Small intestine (tissue), 7 donors: ENCODE results near the gene RASGEF1C. TPM values are rescaled to one million over a fixed set of nuclear protein-coding genes. Genes with fewer than 3 reads are reported as not detected.

Source experiments
- DNase-seq, 2 donors: peaks; one replicate each; pipeline versions ENCODE4 v3.0.0 to v3.0.0-alpha.2; 2013
- FAIRE-seq: peaks from 2 replicates; lab custom pipeline; 2012; peaks lifted over from hg19 to GRCh38; lab: Jason Lieb, UNC
- H3K27ac ChIP-seq, 3 donors: one replicate each; pipeline ENCODE4 v1.5.1; 2013; ENCODE audit warnings: low read length in 2 of 3, mild to moderate bottlenecking in 2 of 3, control low read depth in 1 of 3, inconsistent platforms in 1 of 3, low read depth in 1 of 3, moderate library complexity in 1 of 3
- H3K27me3 ChIP-seq, 3 donors: one replicate each; pipeline ENCODE4 v1.6.1; 2013; ENCODE audit warnings: low read length in 3 of 3, inconsistent platforms in 1 of 3; ENCODE audit not compliant: control insufficient read depth in 3 of 3, insufficient read depth in 3 of 3
- H3K36me3 ChIP-seq, 3 donors: one replicate each; pipeline ENCODE4 v1.6.1; 2013; ENCODE audit warnings: low read length in 3 of 3, inconsistent platforms in 1 of 3, low read depth in 1 of 3, mild to moderate bottlenecking in 1 of 3, moderate library complexity in 1 of 3; ENCODE audit not compliant: control insufficient read depth in 3 of 3, insufficient read depth in 2 of 3
- H3K4me1 ChIP-seq, 3 donors: one replicate each; pipeline ENCODE4 v1.6.1; 2013; ENCODE audit warnings: low read length in 2 of 3, inconsistent platforms in 1 of 3, low read depth in 1 of 3, mild to moderate bottlenecking in 1 of 3, moderate library complexity in 1 of 3; ENCODE audit not compliant: control insufficient read depth in 3 of 3, insufficient read depth in 2 of 3
- H3K4me3 ChIP-seq, 3 donors: one replicate each; pipeline ENCODE4 v1.5.1; 2013; ENCODE audit warnings: low read length in 3 of 3, control low read depth in 1 of 3, inconsistent platforms in 1 of 3, low read depth in 1 of 3, mild to moderate bottlenecking in 1 of 3, moderate library complexity in 1 of 3
- H3K9me3 ChIP-seq, 2 donors: one replicate each; pipeline ENCODE4 v1.6.1; 2013; ENCODE audit warnings: low read depth in 1 of 2, low read length in 1 of 2; ENCODE audit not compliant: control insufficient read depth in 2 of 2, insufficient read depth in 1 of 2
- WGBS, 3 donors: extraction: QIAGEN DNeasy Blood & Tissue Kit; methylation state at CpG; one replicate each; pipeline ENCODE4 v1.1.7; 2013; 5-methylcytosine and 5-hydroxymethylcytosine counted together
- polyA plus RNA-seq, 4 donors: library from polyadenylated mRNA; stranded (reverse) in 3 of 4; unstranded in 1 of 4; fragments of 200-250 nt in 3 of 4; fragments of 120-200 nt in 1 of 4; gene quantifications; one replicate each; pipeline versions ENCODE4 v1.2.1 to v1.2.3, GENCODE V29; 2013
- donor health status: healthy with polysubstance abuse.
- donor health status: control.
- donor health status: control.
- donor health status: Bipolar disorder and iron deficiency.
- donor health status: healthy.

Gene RASGEF1C
- polyA plus RNA-seq, 4 donors, result 0.37 to 0.54 (median 0.40) TPM; not detected in 1

DNA sequence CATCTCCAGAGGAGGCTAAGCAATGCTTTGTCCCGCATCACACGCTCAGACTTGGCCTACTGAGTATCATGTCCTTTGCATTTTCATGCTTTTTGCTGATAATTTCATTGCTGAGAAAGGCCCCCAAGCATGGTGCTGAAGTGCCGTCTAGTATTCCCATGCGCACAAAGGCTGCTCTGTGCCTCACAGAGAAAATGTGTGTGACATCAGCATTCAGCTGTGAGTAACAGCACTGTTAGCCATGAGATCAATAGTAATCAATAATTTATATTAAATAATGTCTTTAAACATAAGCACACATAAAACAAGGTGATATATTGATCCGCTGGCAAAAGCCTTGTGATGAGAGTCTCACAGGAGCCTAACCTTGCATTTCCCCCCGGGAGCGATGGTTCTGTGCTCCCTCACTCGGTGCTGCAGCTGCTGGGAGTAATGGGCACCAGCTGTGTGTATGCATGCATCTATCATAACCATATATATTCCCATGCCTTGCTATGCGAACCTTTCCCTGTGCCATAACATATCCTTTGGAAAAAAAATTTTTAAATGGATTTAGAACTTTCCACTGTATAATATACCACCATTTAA is 87.1 kb downstream of the RASGEF1C start:
- no peak for FAIRE-seq
- Histone ChIP-seq H3K9me3 (no peaks in the 10 kb centered on the region), H3K4me3 (no peak overlapping the region), H3K27me3 (peaks cover 0 to 5% (median 0%) of the 10 kb centered on the region in 3 donors), H3K36me3 (no peaks in the 10 kb centered on the region), H3K4me1 (no peaks in the 10 kb centered on the region), H3K27ac (no peak overlapping the region)
- no peak for DNase-seq
- 85 to 88% (median 87%) methylated on average over 9 of the region's 9 CpGs for WGBS, 3 donors

DNA sequence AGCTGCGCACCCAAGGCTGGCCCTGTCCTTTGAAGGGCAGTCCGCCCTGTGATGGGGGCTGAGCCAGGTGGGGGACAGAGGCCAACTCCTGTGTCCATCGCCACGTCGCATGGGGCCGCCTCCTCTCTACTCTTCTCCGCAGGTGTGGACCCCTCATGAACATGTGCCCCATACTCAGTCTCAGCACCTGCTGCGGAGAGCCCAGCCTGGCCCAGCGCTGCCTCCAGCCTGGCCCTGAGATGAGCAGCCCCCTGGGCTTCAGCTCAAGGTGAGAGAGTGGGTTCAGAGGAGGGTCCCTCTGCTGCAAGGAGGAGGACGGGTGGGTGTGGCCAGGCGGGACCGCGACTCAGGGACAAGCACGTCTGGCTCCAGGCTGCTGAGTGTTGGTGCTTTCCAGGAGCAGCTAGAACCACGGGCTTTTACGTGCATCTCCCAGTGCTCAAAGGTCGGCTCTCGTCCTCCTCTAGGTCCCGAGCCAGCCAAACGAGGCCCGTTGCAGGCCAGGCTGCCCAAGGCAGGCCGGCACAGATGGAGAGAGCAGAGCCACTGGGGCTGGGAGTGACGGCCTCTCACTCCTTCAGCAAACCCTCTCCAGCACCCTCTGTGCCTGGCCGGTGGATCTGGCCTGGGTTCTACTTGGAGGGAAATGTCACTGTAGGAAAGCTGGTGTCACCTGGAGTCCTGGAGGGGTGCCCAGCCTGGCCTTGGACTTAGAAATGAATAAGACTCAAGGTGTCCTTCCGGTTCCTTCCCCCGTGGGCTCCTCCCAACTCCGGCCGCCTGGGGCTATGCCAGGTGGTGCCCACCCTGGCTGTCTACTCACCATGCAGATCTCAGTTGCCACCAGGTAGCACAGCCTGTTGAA is 88.5 kb downstream of the RASGEF1C start:
- no peak for DNase-seq

DNA sequence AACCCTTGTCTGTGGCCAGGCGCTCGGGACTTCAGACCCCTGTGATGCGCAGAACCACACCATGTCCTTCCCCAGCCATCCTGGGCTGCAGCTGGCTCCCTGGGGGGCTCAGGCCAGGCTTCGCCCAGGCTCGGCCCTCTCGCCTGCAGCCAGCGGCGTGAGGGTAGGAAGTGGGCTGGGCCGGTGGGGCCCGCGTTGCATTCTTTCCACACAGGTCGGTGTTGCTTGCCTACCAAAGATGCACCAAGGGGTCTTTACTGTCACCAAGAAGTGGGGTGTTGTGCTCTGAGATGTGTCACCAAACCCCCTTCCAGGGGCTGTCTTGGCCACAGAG is 89.1 kb downstream of the RASGEF1C start:
- no peaks in the 10 kb centered on the region for H3K9me3 ChIP-seq
- DNase-seq (no peak), FAIRE-seq (no peak)
- WGBS, 3 donors, result 89 to 92% (median 89%) methylated on average over 12 of the region's 12 CpGs
- H3K4me3 ChIP-seq, result no peak overlapping the region
- H3K27ac ChIP-seq, result no peak overlapping the region
- no peaks in the 10 kb centered on the region for H3K36me3 ChIP-seq
- H3K27me3 ChIP-seq, result peaks cover 0 to 3% (median 0%) of the 10 kb centered on the region in 3 donors
- no peaks in the 10 kb centered on the region for H3K4me1 ChIP-seq

More for the DNA sequence above, 88.5 kb downstream of the RASGEF1C start:
- no peak for FAIRE-seq
- Histone ChIP-seq H3K27me3 (peaks cover 0 to 3% (median 0%) of the 10 kb centered on the region in 3 donors), H3K9me3 (no peaks in the 10 kb centered on the region), H3K4me3 (no peak overlapping the region), H3K36me3 (no peaks in the 10 kb centered on the region), H3K4me1 (no peaks in the 10 kb centered on the region), H3K27ac (no peak overlapping the region)
- WGBS, 3 donors, result 54 to 83% (median 57%) methylated on average over 27 to 28 of the region's 28 CpGs

DNA sequence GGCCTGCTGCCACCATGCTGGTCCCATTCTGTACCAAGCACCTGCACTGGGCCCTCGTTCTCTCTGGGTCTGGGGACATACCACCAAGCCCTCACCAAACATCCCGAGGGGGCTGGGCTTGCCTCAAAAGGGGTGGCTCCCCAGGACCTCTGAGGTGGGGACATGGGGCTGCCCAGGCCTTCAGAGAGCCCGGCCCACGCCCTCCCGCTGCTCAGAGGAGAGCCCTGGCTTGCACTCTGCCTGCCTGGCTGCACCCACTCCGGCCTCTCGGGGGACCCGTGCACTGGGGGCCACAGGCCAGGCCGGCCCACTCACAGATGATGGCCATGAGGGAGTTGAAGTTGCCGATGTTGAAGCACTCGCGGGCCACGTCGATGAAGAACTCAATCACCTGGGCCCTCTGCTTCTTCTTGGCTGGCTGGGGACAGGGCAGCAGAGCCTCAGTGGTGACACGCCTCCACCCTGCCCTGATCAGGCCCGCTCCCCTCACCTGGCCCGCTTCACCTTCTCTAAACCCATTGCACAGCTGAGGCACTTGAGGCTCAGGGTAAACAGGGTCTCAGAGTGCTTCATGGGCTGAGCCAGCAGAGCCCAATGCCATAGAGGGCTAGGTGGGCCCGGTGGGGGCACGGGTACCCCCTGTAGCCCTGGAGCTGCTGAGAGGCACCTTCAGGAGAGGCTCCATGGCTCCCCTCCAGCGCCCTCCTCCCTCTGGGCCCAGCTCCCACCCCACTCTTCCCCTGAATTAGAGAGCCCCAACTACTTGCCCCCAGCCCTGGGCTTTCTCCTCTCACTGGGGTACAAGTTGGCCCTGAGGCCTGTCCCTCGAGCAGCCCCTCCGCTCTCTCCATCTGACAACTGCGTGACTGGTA is 89.7 kb downstream of the RASGEF1C start:
- FAIRE-seq (no peak), DNase-seq (no peak)
- H3K27me3 ChIP-seq, result peaks cover 0 to 3% (median 0%) of the 10 kb centered on the region in 3 donors
- H3K4me3 ChIP-seq, result no peak overlapping the region
- no peaks in the 10 kb centered on the region for H3K4me1 ChIP-seq
- WGBS, 3 donors, result 89 to 92% (median 90%) methylated on average over 21 to 23 of the region's 23 CpGs
- H3K9me3 ChIP-seq, result no peaks in the 10 kb centered on the region
- no peaks in the 10 kb centered on the region for H3K36me3 ChIP-seq
- no peak overlapping the region for H3K27ac ChIP-seq

DNA sequence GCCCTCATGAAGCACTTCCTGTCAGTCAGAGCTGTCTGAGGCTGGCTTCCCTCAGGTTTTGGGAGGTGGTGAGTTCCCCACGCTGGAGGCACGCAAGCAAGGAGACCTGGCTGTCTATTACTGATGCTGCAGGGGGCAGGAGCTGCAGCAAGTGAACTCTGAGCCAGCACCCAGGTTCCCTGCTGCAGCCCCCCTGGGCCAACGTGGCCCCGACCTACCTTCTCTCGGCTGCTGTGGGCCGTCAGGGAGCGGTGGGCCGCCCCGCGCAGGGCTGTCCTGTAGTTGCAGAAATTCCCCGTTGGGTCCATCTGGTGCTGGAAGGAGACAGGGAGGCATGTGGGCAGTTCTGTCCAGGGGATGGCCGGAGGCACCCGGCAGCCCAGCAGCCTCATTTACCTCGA is 90.6 kb downstream of the RASGEF1C start:
- Histone ChIP-seq H3K4me3 (no peak overlapping the region), H3K9me3 (no peaks in the 10 kb centered on the region), H3K27me3 (peaks cover 0 to 3% (median 0%) of the 10 kb centered on the region in 3 donors), H3K4me1 (no peaks in the 10 kb centered on the region), H3K36me3 (no peaks in the 10 kb centered on the region), H3K27ac (no peak overlapping the region)
- no peak for DNase-seq
- WGBS, 3 donors, result 89 to 90% (median 89%) methylated on average over 14 of the region's 14 CpGs
- no peak for FAIRE-seq

- no peaks in the 10 kb centered on the region for H3K36me3 ChIP-seq
- 58 to 84% (median 60%) methylated on average over 14 of the region's 14 CpGs for WGBS, 3 donors
- H3K4me3 ChIP-seq, result no peak overlapping the region
- no peak for DNase-seq
- no peak overlapping the region for H3K27ac ChIP-seq
- H3K27me3 ChIP-seq, result peaks cover 0 to 3% (median 0%) of the 10 kb centered on the region in 3 donors
- FAIRE-seq, result no peak
- H3K4me1 ChIP-seq, result no peaks in the 10 kb centered on the region
- H3K9me3 ChIP-seq, result no peaks in the 10 kb centered on the region
Measured at GRCh38 chr5:180117000-180117725, 91.8 kb downstream of the RASGEF1C start.

DNA sequence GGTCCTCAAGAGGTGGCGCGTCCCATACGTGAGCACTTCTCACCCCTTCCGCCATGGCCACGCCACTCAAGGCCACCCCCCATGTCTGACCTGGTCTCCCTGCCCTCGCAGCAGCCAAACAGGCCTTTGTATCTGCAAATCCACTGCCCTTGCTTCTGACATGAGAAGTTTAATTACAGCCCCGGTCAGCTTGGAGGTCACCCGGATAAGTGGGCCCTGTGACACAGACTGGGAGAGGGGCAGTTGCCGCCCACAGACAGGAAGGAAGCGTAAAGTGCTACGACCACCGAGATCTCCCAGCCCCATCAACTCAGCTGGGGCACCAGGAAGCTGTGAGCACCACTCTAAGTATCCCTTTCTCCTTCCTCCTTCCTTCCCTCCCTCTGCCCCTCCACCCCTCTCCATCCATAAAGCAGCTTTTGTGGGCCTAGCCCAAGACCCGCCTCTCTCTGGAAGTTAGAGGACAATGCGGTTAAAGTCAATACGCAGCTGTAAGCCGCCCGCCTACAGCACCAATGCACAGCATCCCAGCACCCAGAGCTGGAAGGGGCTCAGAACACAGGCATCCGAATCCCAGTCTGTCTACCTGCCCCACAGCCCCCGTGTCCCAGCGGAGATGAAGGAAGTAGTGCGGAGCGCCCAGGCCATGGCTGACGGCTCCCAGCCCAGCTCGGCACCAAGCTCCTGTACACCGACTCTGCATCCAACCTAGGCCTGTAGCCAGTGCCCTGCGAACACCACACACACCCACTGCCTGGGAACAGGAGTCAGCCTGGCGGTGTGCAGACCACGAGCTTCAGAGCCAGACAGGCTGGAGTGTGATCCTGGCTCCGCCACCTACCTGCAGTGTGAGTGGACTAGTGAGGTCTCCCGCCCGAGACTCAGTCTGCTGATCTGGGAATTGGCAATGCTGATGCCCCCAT is 92.7 kb downstream of the RASGEF1C start:
- WGBS, 3 donors, result 76 to 84% (median 83%) methylated on average over 31 of the region's 31 CpGs
- H3K27ac ChIP-seq, result no peak overlapping the region
- FAIRE-seq, result no peak
- H3K4me1 ChIP-seq, result no peaks in the 10 kb centered on the region
- no peak overlapping the region for H3K4me3 ChIP-seq
- no peaks in the 10 kb centered on the region for H3K27me3 ChIP-seq
- H3K9me3 ChIP-seq, result no peaks in the 10 kb centered on the region
- DNase-seq, result no peak
- no peaks in the 10 kb centered on the region for H3K36me3 ChIP-seq
